Activated CD4-positive, alpha-beta T cell treated with anti-CD3 and anti-CD28 coated beads, Interleukin-2, amount 50 U/mL, for 1 hour (primary cell): ENCODE data around the gene AGXT.
A peak's percentile ranks its signal among the peaks of the same experiment; 100 is the strongest.
"Not testable (repeated sequence)": the region's sequence is repeated elsewhere in the genome, so short reads cannot be mapped to it uniquely, and the experiment has no call there.

Source experiments
- DNase-seq: peaks from one replicate; pipeline ENCODE4 v3.0.0-alpha.2; 2020

AGXT gene

GRCh38 chr2:240840435-240841060, 28.1 kb upstream of the AGXT start:
- no peak for DNase-seq

- not testable (repeated sequence) for DNase-seq
These were observed 22.3 kb upstream of the AGXT start for GRCh38 chr2:240846309-240846708.

- DNase-seq: no peak
These were observed 21.6 kb upstream of the AGXT start for GRCh38 chr2:240846873-240847595.

- no peak for DNase-seq
These were observed 20.8 kb upstream of the AGXT start for GRCh38 chr2:240847817-240848216.

- DNase-seq: no peak
These were observed 19.5 kb upstream of the AGXT start for GRCh38 chr2:240848900-240849680.

- no peak for DNase-seq
These were observed 18.6 kb upstream of the AGXT start for GRCh38 chr2:240850026-240850425.

- no peak for DNase-seq
These were observed 17.9 kb upstream of the AGXT start for GRCh38 chr2:240850756-240851077.

GRCh38 chr2:240851078-240851991, 17.3 kb upstream of the AGXT start:
- peak; percentile 84 for DNase-seq

- no peak for DNase-seq
These were observed 15.8 kb upstream of the AGXT start for GRCh38 chr2:240852671-240853314.

- no peak for DNase-seq
These were observed 13.0 kb upstream of the AGXT start for GRCh38 chr2:240855670-240856069.

GRCh38 chr2:240856151-240856980, 12.3 kb upstream of the AGXT start:
- no peak for DNase-seq

- no peak for DNase-seq
These were observed 11.3 kb upstream of the AGXT start for GRCh38 chr2:240857039-240858008.

GRCh38 chr2:240858321-240858720, 10.3 kb upstream of the AGXT start:
- no peak for DNase-seq

- DNase-seq: no peak
These were observed 9.8 kb upstream of the AGXT start for GRCh38 chr2:240858871-240859270.

- DNase-seq: no peak
These were observed 7.1 kb upstream of the AGXT start for GRCh38 chr2:240861547-240861946.

- DNase-seq: no peak
These were observed 4.1 kb upstream of the AGXT start for GRCh38 chr2:240864475-240864874.

- no peak for DNase-seq
These were observed 3.2 kb upstream of the AGXT start for GRCh38 chr2:240865391-240865790.

- no peak for DNase-seq
These were observed 708 bp downstream of the AGXT start for GRCh38 chr2:240869109-240869955.
